Heart left ventricle (tissue), 16 donors: ENCODE measurements around the gene ACSM5. TPM values are rescaled to one million over a fixed set of nuclear protein-coding genes. Genes with fewer than 3 reads are reported as not detected.
"Not testable (repeated sequence)": the region's sequence is repeated elsewhere in the genome, so short reads cannot be mapped to it uniquely, and the experiment has no call there.

ENCODE experiments used
- ATAC-seq, 4 donors: fragments of 200-7000 bp; cut with Tn5 transposase; one replicate each; pipeline ENCODE4 v1.9.1; 2020 to 2022; ENCODE audit warnings: moderate library complexity in 4 of 4, mild to moderate bottlenecking in 3 of 4, moderate number of reproducible peaks in 1 of 4
- DNase-seq, 5 donors: peaks; one replicate each; pipeline ENCODE4 v3.0.0-alpha.2; 2020
- H3K27ac ChIP-seq, 12 donors: fragments of 200-600 bp; sonication (generic) in 4 of 12; one replicate each; pipeline versions ENCODE4 v1.5.0 to v1.8.0; 2016 to 2022; ENCODE audit warnings: mild to moderate bottlenecking in 2 of 12
- H3K27me3 ChIP-seq, 9 donors: fragments of 200-600 bp; sonication (generic) in 2 of 9; one replicate each; pipeline versions ENCODE4 v1.5.1 to v1.8.0; 2016 to 2022; ENCODE audit warnings: mild to moderate bottlenecking in 3 of 9
- H3K36me3 ChIP-seq, 9 donors: fragments of 200-600 bp; sonication (generic) in 2 of 9; one replicate each; pipeline versions ENCODE4 v1.5.0 to v1.8.0; 2018 to 2022; ENCODE audit warnings: mild to moderate bottlenecking in 2 of 9
- H3K4me1 ChIP-seq, 12 donors: fragments of 200-600 bp; sonication (generic) in 4 of 12; one replicate each; pipeline versions ENCODE4 v1.5.0 to v1.8.0; 2016 to 2022; ENCODE audit warnings: mild to moderate bottlenecking in 3 of 12
- H3K4me3 ChIP-seq, 12 donors: fragments of 200-600 bp; sonication (generic) in 4 of 12; one replicate each; pipeline versions ENCODE4 v1.5.0 to v1.8.0; 2017 to 2022; ENCODE audit warnings: mild to moderate bottlenecking in 9 of 12, moderate library complexity in 4 of 12
- H3K9me3 ChIP-seq, 12 donors: fragments of 200-600 bp; sonication (generic) in 4 of 12; one replicate each; pipeline versions ENCODE4 v1.5.0 to v1.8.0; 2016 to 2022; ENCODE audit warnings: mild to moderate bottlenecking in 1 of 12
- CTCF ChIP-seq, 12 donors: fragments of 200-600 bp; sonication (generic) in 4 of 12; IDR thresholded peaks; one replicate each; pipeline versions ENCODE4 v1.5.0 to v1.8.0; 2018 to 2022; ENCODE audit warnings: antibody characterized with exemption in 12 of 12, mild to moderate bottlenecking in 5 of 12
- POLR2A ChIP-seq, 2 donors: fragments of 450-650 bp; IDR thresholded peaks; one replicate each; pipeline ENCODE4 v1.6.1; 2017; ENCODE audit warnings: antibody characterized with exemption in 2 of 2, mild to moderate bottlenecking in 2 of 2, moderate library complexity in 2 of 2
- WGBS, 4 donors: extraction: QIAGEN DNeasy Blood & Tissue Kit in 2 of 4; methylation state at CpG; one replicate each; pipeline versions ENCODE4 v1.1.5 to v1.1.7; 2013 to 2018; 5-methylcytosine and 5-hydroxymethylcytosine counted together
- intact Hi-C, 10 donors: fragments of 100-400 bp; cut with DNase I; formaldehyde crosslinking; loops; one replicate each; pipeline versions ENCODE4 v1.11.1 to v1.14.2; 2022
- polyA plus RNA-seq, 2 donors: library from polyadenylated mRNA; stranded (reverse); fragments of 200-250 nt; gene quantifications; one replicate each; pipeline ENCODE4 v1.2.3, GENCODE V29; 2013
- total RNA-seq, 9 donors: library from RNA; depleted of rRNA in 2 of 9; stranded (reverse); fragments of >200 nt in 2 of 9; fragmentation: NEBNext Ultra II Directional in 3 of 9; extraction: Animal tissue kit (Norgen Biotek cat#: 25700) in 3 of 9; gene quantifications; one replicate each; pipeline versions ENCODE4 v1.1.0 to v1.2.4, GENCODE V29; 2016 to 2023
- donor health status: ischemic (EF 13 %, LVEDD 7.1; RV severe dilation, severe dysfunction).
- donor health status: healthy with polysubstance abuse.
- donor health status: DM: no; HTN: yes; CAD: no.
- donor health status: DM: no; HTN: no; CAD: no.
- donor health status: ischemic (EF 25% LVEDD 6.9; RV normal size, moderate dysfunction).
- donor health status: ischemic (EF 25% LVEDD 5.7; RV mildly dilated, moderate dysfunction).
- donor health status: healthy.
- donor health status: DM: yes; HTN: yes; CAD: no.
- donor health status: ischemic (EF 35%, LVEDD 5.7; RV mildly dilated, moderate dysfunction).
- donor health status: nonischemic (EF 11% LVEDD 7.7; RV severe dilation, severe dysfunction).
- donor health status: DM: yes; HTN: yes; CAD: no.
- donor health status: PGD.
- donor health status: ischemic (EF 29% LVEDD 5.4; RV normal size, mild dysfunction).
- donor health status: nonischemic (EF 23%, LVEDD 6.1; RV moderate dilation, normal function).

Gene ACSM5
- total and polyA plus RNA-seq, 11 donors, result 0.17 to 12.6 (median 0.73) TPM; not detected in 1

GRCh38 chr16:20415541-20415940 is 6.2 kb downstream of the ACSM5 start:
- H3K4me3 ChIP-seq, result no peak overlapping the region
- H3K27ac ChIP-seq, result no peak overlapping the region
- peaks cover 0 to 1% (median 0%) of the 10 kb centered on the region in 12 donors for H3K4me1 ChIP-seq
- peaks cover 0 to 4% (median 0%) of the 10 kb centered on the region in 12 donors for H3K9me3 ChIP-seq
- TF ChIP-seq CTCF (IDR thresholded peaks at IDR 0.05), result no peak
- TF ChIP-seq POLR2A (IDR thresholded peaks at IDR 0.05), result no peak
- no peaks in the 10 kb centered on the region for H3K36me3 ChIP-seq
- no peaks in the 10 kb centered on the region for H3K27me3 ChIP-seq
- ATAC-seq (no peak), DNase-seq (no peak)
- WGBS, 4 donors, result 65 to 81% (median 71%) methylated on average over 1 of the region's 1 CpG
- intact Hi-C loops, result no loop called here

- H3K27ac ChIP-seq, H3K36me3 ChIP-seq, H3K4me1 ChIP-seq, intact Hi-C loops, H3K9me3 ChIP-seq, H3K27me3 ChIP-seq, H3K4me3 ChIP-seq: not testable (repeated sequence)
- 56 to 68% (median 59%) methylated on average over 8 of the region's 8 CpGs for WGBS, 4 donors
- DNase-seq (peak in 2 of 5 donors; percentile 44 to 58), ATAC-seq (peak in 2 of 4 donors; percentile 64 to 93)
Observed at GRCh38 chr16:20419093-20419492, 9.8 kb downstream of the ACSM5 start.

GRCh38 chr16:20421748-20422147 is 12.4 kb downstream of the ACSM5 start:
- H3K4me3 ChIP-seq, ATAC-seq, DNase-seq, H3K27ac ChIP-seq, H3K36me3 ChIP-seq, H3K4me1 ChIP-seq, intact Hi-C loops, H3K9me3 ChIP-seq, H3K27me3 ChIP-seq: not testable (repeated sequence)
- 74 to 87% (median 79%) methylated on average over 2 of the region's 2 CpGs for WGBS, 4 donors

GRCh38 chr16:20423772-20424128 is 14.4 kb downstream of the ACSM5 start:
- H3K9me3 ChIP-seq, DNase-seq, ATAC-seq, H3K36me3 ChIP-seq, H3K27me3 ChIP-seq, H3K27ac ChIP-seq, H3K4me3 ChIP-seq, intact Hi-C loops, H3K4me1 ChIP-seq: not testable (repeated sequence)
- 82 to 89% (median 84%) methylated on average over 5 of the region's 5 CpGs for WGBS, 4 donors

- DNase-seq (no peak), ATAC-seq (no peak)
- Histone ChIP-seq H3K9me3 (no peaks in the 10 kb centered on the region), H3K4me1 (no peaks in the 10 kb centered on the region), H3K27ac (no peak overlapping the region), H3K27me3 (no peaks in the 10 kb centered on the region), H3K36me3 (no peaks in the 10 kb centered on the region), H3K4me3 (no peak overlapping the region)
- intact Hi-C loops, result no loop called here
- 75 to 81% (median 80%) methylated on average over 2 of the region's 2 CpGs for WGBS, 4 donors
- TF ChIP-seq CTCF (IDR thresholded peaks at IDR 0.05) (no peak), POLR2A (IDR thresholded peaks at IDR 0.05) (no peak)
Observed at GRCh38 chr16:20424129-20424866, 15.0 kb downstream of the ACSM5 start.

- H3K9me3 ChIP-seq, DNase-seq, intact Hi-C loops, ATAC-seq, H3K27ac ChIP-seq, H3K4me3 ChIP-seq, H3K4me1 ChIP-seq, H3K27me3 ChIP-seq, H3K36me3 ChIP-seq: not testable (repeated sequence)
- 27 to 49% (median 45%) methylated on average over 2 of the region's 2 CpGs for WGBS, 4 donors
Observed at GRCh38 chr16:20427401-20427797, 18.1 kb downstream of the ACSM5 start.

- H3K4me3 ChIP-seq, H3K36me3 ChIP-seq, H3K27ac ChIP-seq, DNase-seq, ATAC-seq, H3K27me3 ChIP-seq, intact Hi-C loops, H3K9me3 ChIP-seq, H3K4me1 ChIP-seq: not testable (repeated sequence)
- WGBS, 4 donors, result 64 to 69% (median 68%) methylated on average over 7 of the region's 7 CpGs
Observed at GRCh38 chr16:20429499-20429898, 20.2 kb downstream of the ACSM5 start.

- H3K4me1 ChIP-seq, H3K36me3 ChIP-seq, ATAC-seq, DNase-seq, intact Hi-C loops, H3K4me3 ChIP-seq, H3K27me3 ChIP-seq, H3K27ac ChIP-seq, H3K9me3 ChIP-seq: not testable (repeated sequence)
- 68 to 89% (median 72%) methylated on average over 1 of the region's 1 CpG for WGBS, 4 donors
Observed at GRCh38 chr16:20430480-20430879, 21.1 kb downstream of the ACSM5 start.
